Measurements from ENCODE around the gene ACTRT2. TPM values are rescaled to one million over a fixed set of nuclear protein-coding genes. Genes with fewer than 3 reads are reported as not detected.

The ACTRT2 gene
- total and polyA plus RNA-seq, 2 donors (not counting 1 experiment from before 2014, with no cell fraction given), result not detected

GRCh38 chr1:3021801-3022401 is 634 bp downstream of the ACTRT2 start:
- POLR2A ChIA-PET, result no interaction called here
- Histone ChIP-seq H3K4me2 (replicated peaks; ENCODE audit: low read depth, low read length, poor library complexity, severe bottlenecking) (no peak overlapping the region), H3K9me3 (ENCODE audit: control extremely low read depth in 1 of 3, control insufficient read depth in 2 of 3, insufficient read depth in 1 of 3, low read length in 2 of 3) (peaks cover 0 to 4% (median 0%) of the 10 kb centered on the region in 3 donors), H3K9ac (ENCODE audit: low read length) (no peak overlapping the region), H2AFZ (ENCODE audit: insufficient read depth, low read depth, low read length, poor library complexity, severe bottlenecking) (no peak overlapping the region), H3K4me3 (ENCODE audit: control extremely low read depth in 1 of 5, extremely low read depth in 1 of 5, insufficient read depth in 1 of 5, low read depth in 2 of 5, low read length in 4 of 5) (no peak overlapping the region), H3K36me3 (replicated peaks in 1 of 2; ENCODE audit: control extremely low read depth in 1 of 2, control insufficient read depth in 1 of 2, extremely low read depth in 1 of 2, insufficient read depth in 2 of 2, low read length in 1 of 2) (no peaks in the 10 kb centered on the region), H3K27ac (ENCODE audit: low read length in 2 of 2) (no peak overlapping the region), H3K27me3 (replicated peaks in 1 of 4; ENCODE audit: control extremely low read depth in 1 of 4, control insufficient read depth in 3 of 4, insufficient read depth in 4 of 4, low read length in 3 of 4) (no peaks in the 10 kb centered on the region), H3K4me1 (ENCODE audit: control insufficient read depth in 2 of 2, insufficient read depth in 2 of 2, low read length in 2 of 2) (no peaks in the 10 kb centered on the region), H3K79me2 (ENCODE audit: control insufficient read depth, insufficient read depth, low read length) (no peaks in the 10 kb centered on the region), H4K20me1 (ENCODE audit: control insufficient read depth, insufficient read depth, low read length, poor library complexity, severe bottlenecking) (no peaks in the 10 kb centered on the region)
- no peak for ATAC-seq (ENCODE audit: low read depth)
- 95% methylated on average over 28 of the region's 28 CpGs for WGBS (ENCODE audit: insufficient coverage)
- Mint-ChIP-seq H3K27me3 (no peaks in the 10 kb centered on the region), H3K4me1 (no peaks in the 10 kb centered on the region), H3K27ac (no peak overlapping the region), H3K9me3 (ENCODE audit: insufficient read depth) (no peaks in the 10 kb centered on the region), H3K4me3 (no peak overlapping the region)
- DNase-seq, result no peak
- TF ChIP-seq EZH2 (IDR thresholded peaks at IDR 0.05; ENCODE audit: borderline replicate concordance, insufficient read depth, low read depth, low read length, poor library complexity, severe bottlenecking), result no peak
- no peak for TF ChIP-seq CTCF (IDR thresholded peaks at IDR 0.05)
- CTCF ChIA-PET, result no interaction called here
- intact Hi-C loops (cut with micrococcal nuclease), result no loop called here

DNA sequence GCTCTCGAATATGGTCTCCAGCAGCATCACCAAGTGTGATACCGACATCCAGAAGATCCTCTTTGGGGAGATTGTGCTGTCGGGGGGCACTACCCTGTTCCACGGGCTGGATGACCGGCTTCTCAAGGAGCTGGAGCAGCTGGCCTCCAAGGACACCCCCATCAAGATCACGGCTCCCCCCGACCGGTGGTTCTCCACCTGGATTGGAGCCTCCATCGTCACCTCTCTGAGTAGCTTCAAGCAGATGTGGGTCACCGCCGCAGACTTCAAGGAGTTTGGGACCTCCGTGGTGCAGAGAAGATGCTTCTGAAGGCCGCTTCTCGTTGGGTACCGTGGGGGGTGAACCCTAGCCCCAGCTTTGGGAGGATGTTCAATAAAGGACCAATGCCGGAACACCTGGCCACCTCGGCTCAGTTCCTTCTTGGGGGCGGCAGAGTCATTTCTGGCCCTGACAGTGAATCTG is 1.3 kb downstream of the ACTRT2 start:
- CTCF ChIA-PET, result no interaction called here
- H3K27me3 ChIP-seq (replicated peaks in 1 of 4; ENCODE audit: control extremely low read depth in 1 of 4, control insufficient read depth in 3 of 4, insufficient read depth in 4 of 4, low read length in 3 of 4), result no peaks in the 10 kb centered on the region
- intact Hi-C loops (cut with micrococcal nuclease), result no loop called here
- Mint-ChIP-seq H3K4me3 (no peak overlapping the region), H3K4me1 (no peaks in the 10 kb centered on the region), H3K27ac (no peak overlapping the region), H3K9me3 (ENCODE audit: insufficient read depth) (no peaks in the 10 kb centered on the region), H3K27me3 (no peaks in the 10 kb centered on the region)
- H2AFZ ChIP-seq (ENCODE audit: insufficient read depth, low read depth, low read length, poor library complexity, severe bottlenecking), result no peak overlapping the region
- H4K20me1 ChIP-seq (ENCODE audit: control insufficient read depth, insufficient read depth, low read length, poor library complexity, severe bottlenecking), result no peaks in the 10 kb centered on the region
- no peak overlapping the region for H3K9ac ChIP-seq (ENCODE audit: low read length)
- TF ChIP-seq CTCF (IDR thresholded peaks at IDR 0.05) (no peak), EZH2 (IDR thresholded peaks at IDR 0.05; ENCODE audit: borderline replicate concordance, insufficient read depth, low read depth, low read length, poor library complexity, severe bottlenecking) (no peak)
- no peak overlapping the region for H3K4me2 ChIP-seq (replicated peaks; ENCODE audit: low read depth, low read length, poor library complexity, severe bottlenecking)
- no peaks in the 10 kb centered on the region for H3K4me1 ChIP-seq (ENCODE audit: control insufficient read depth in 2 of 2, insufficient read depth in 2 of 2, low read length in 2 of 2)
- 93% methylated on average over 18 of the region's 18 CpGs for WGBS (ENCODE audit: insufficient coverage)
- DNase-seq (no peak), ATAC-seq (ENCODE audit: low read depth) (no peak)
- H3K79me2 ChIP-seq (ENCODE audit: control insufficient read depth, insufficient read depth, low read length), result no peaks in the 10 kb centered on the region
- POLR2A ChIA-PET, result no interaction called here
- H3K36me3 ChIP-seq (replicated peaks in 1 of 2; ENCODE audit: control extremely low read depth in 1 of 2, control insufficient read depth in 1 of 2, extremely low read depth in 1 of 2, insufficient read depth in 2 of 2, low read length in 1 of 2), result no peaks in the 10 kb centered on the region
- no peak overlapping the region for H3K4me3 ChIP-seq (ENCODE audit: control extremely low read depth in 1 of 5, extremely low read depth in 1 of 5, insufficient read depth in 1 of 5, low read depth in 2 of 5, low read length in 4 of 5)
- H3K27ac ChIP-seq (ENCODE audit: low read length in 2 of 2), result no peak overlapping the region
- peaks cover 0 to 7% (median 0%) of the 10 kb centered on the region in 3 donors for H3K9me3 ChIP-seq (ENCODE audit: control extremely low read depth in 1 of 3, control insufficient read depth in 2 of 3, insufficient read depth in 1 of 3, low read length in 2 of 3)
